Left lung (tissue), 10 donors: ENCODE measurements around the gene DNAAF5. TPM values are rescaled to one million over a fixed set of nuclear protein-coding genes. Genes with fewer than 3 reads are reported as not detected.

Experiments
- ATAC-seq: fragments of 200-7000 bp; cut with Tn5 transposase; one replicate; pipeline ENCODE4 v1.9.1; 2020; ENCODE audit warnings: moderate library complexity
- DNase-seq, 4 donors: peaks; one replicate each; pipeline ENCODE4 v3.0.0-alpha.2; 2013 to 2020
- H3K27ac ChIP-seq, 2 donors: fragments of 200-600 bp; sonication (generic) in 1 of 2; one replicate each; pipeline versions ENCODE4 v1.5.0 to v1.8.0; 2020 to 2021
- H3K27me3 ChIP-seq, 2 donors: fragments of 200-600 bp; sonication (generic) in 1 of 2; one replicate each; pipeline versions ENCODE4 v1.5.0 to v1.8.0; 2020 to 2021
- H3K36me3 ChIP-seq, 2 donors: fragments of 200-600 bp; sonication (generic) in 1 of 2; one replicate each; pipeline versions ENCODE4 v1.5.0 to v1.8.0; 2020 to 2021
- H3K4me1 ChIP-seq, 2 donors: fragments of 200-600 bp; one replicate each; pipeline ENCODE4 v1.8.0; 2021
- H3K4me3 ChIP-seq, 2 donors: fragments of 200-600 bp; sonication (generic) in 1 of 2; one replicate each; pipeline versions ENCODE4 v1.5.0 to v1.8.0; 2020 to 2021; ENCODE audit warnings: mild to moderate bottlenecking in 1 of 2
- H3K9me3 ChIP-seq, 2 donors: fragments of 200-600 bp; sonication (generic) in 1 of 2; one replicate each; pipeline versions ENCODE4 v1.5.0 to v1.8.0; 2020 to 2021
- intact Hi-C, 2 donors: fragments of 100-400 bp; cut with DNase I; formaldehyde crosslinking; loops; one replicate each; pipeline versions ENCODE4 v1.11.2 to v1.14.2; 2022
- polyA plus RNA-seq, 6 donors: library from polyadenylated mRNA; unstranded; fragments of 120-200 nt; gene quantifications; one replicate each; pipeline ENCODE4 v1.2.1, GENCODE V29; 2013; ENCODE audit not compliant: insufficient read length in 6 of 6
- total RNA-seq, 2 donors: library from RNA; stranded (reverse); fragmentation: NEBNext Ultra II Directional; extraction: Animal tissue kit (Norgen Biotek cat#: 25700); gene quantifications; one replicate each; pipeline ENCODE4 v1.2.1, GENCODE V29; 2021
- TF ChIP-seq, protein P1 (sequence below), 2 donors: fragments of 200-600 bp; sonication (generic) in 1 of 2; IDR thresholded peaks; one replicate each; pipeline versions ENCODE4 v1.5.0 to v1.8.0; 2021; ENCODE audit warnings: antibody characterized with exemption in 2 of 2
- donor health status: DM: no; HTN: yes; CAD: no.
- donor health status: DM: no; HTN: no; CAD: no.

Gene DNAAF5
- total and polyA plus RNA-seq, 8 donors, result 19.9 to 30.6 (median 26.2) TPM

DNA sequence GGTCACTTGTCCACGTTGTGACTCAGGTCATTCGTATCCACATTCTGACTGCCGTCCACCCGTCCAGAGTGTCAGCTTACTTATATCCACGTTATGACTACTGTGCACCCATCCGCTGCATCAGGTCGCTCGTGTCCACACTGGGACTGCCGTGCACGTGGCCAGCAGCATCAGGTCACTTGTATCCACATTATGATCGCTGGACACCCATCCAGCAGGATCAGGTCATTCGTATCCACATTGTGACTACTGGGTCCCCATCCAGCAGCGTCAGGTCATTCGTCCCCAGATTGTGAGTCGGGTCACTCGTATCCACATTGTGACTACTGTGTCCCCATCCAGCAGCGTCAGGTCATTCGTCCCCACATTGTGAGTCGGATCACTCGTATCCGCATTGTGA is 58.5 kb downstream of the DNAAF5 start:
- Histone ChIP-seq H3K27me3 (no peaks in the 10 kb centered on the region), H3K27ac (no peak overlapping the region), H3K4me3 (no peak overlapping the region), H3K36me3 (peaks cover 0 to 54% of the 10 kb centered on the region in 2 donors), H3K4me1 (no peaks in the 10 kb centered on the region), H3K9me3 (no peaks in the 10 kb centered on the region)
- ATAC-seq (no peak), DNase-seq (peak in 1 of 4 donors; percentile 51)
- intact Hi-C loops, result loop anchor here in 1 of 2 donors (5.0 kb wide), 1 partner anchor 87 kb away; no protein-coding TSS in a partner anchor
- TF ChIP-seq, protein P1, sequence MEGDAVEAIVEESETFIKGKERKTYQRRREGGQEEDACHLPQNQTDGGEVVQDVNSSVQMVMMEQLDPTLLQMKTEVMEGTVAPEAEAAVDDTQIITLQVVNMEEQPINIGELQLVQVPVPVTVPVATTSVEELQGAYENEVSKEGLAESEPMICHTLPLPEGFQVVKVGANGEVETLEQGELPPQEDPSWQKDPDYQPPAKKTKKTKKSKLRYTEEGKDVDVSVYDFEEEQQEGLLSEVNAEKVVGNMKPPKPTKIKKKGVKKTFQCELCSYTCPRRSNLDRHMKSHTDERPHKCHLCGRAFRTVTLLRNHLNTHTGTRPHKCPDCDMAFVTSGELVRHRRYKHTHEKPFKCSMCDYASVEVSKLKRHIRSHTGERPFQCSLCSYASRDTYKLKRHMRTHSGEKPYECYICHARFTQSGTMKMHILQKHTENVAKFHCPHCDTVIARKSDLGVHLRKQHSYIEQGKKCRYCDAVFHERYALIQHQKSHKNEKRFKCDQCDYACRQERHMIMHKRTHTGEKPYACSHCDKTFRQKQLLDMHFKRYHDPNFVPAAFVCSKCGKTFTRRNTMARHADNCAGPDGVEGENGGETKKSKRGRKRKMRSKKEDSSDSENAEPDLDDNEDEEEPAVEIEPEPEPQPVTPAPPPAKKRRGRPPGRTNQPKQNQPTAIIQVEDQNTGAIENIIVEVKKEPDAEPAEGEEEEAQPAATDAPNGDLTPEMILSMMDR (IDR thresholded peaks at IDR 0.05), result no peak

DNA sequence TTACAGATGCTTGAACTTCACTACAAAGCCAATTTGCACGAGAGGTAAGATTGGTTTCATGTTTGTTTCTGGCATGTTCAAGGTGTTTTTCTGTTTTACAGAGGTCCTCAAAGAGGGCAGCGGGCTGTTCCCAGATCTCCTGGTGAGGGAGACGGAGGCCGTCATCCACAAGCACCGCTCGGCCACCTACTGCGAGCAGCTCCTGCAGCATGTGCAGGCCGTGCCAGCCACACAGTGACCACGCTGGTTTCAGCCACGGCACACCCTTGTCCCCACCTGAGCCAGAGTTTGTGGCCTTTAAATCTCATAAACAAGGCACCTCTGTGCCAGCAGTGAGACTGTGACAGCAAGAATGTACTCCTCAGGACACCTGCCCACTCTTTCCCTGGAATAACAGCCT is 58.9 kb downstream of the DNAAF5 start:
- intact Hi-C loops, result loop anchor here in 1 of 2 donors (5.0 kb wide), 1 partner anchor 87 kb away; no protein-coding TSS in a partner anchor
- Histone ChIP-seq H3K27ac (no peak overlapping the region), H3K9me3 (no peaks in the 10 kb centered on the region), H3K4me3 (no peak overlapping the region), H3K27me3 (no peaks in the 10 kb centered on the region), H3K4me1 (no peaks in the 10 kb centered on the region), H3K36me3 (peaks cover 0 to 50% of the 10 kb centered on the region in 2 donors)
- DNase-seq, result peak in 1 of 4 donors; percentile 67
- no peak for ATAC-seq
- TF ChIP-seq, protein P1 (IDR thresholded peaks at IDR 0.05), result no peak

DNA sequence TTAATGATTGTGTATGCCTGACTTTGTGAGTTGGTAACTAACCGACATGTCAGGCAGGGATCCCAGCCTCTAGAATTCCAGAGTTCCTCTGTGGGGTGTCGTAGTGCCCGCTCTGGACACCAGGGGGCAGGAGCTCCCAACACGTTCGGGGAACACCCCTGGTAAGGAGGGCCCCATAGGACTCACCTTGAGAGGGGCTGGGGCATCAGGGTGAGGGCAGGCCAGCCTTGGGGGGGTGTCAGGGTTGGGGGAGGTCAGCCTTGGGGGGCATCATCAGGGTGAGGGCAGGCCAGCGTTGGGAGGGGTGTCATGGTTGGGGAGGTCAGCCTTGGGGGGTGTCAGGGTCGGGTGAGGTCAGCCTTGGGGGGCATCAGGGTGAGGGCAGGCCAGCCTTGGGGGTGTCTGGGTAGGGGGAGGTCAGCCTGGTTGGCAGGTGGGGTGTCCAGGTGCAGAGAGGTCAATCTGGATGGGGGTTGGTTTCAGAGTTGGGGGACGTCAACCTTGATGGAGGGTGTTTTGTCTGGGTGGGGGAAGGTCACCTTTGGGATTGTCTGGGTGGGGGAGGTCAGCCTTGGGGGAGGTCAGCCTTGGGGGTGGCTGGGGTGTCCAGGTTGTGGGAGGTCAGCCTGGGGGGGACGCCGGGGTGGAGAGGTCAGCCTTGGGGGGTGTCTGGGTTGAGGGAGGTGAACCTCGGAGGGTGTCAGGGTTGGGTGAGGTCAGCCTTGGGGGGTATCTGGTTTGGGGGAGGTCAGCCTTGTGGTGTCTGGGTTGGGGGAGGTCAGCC is 60.2 kb downstream of the DNAAF5 start:
- peak in 2 of 4 donors; percentile 64 to 83 for DNase-seq
- H3K4me3 ChIP-seq, result no peak overlapping the region
- intact Hi-C loops, result loop anchor here in 1 of 2 donors (5.0 kb wide), 1 partner anchor 86 kb away; no protein-coding TSS in a partner anchor
- no peaks in the 10 kb centered on the region for H3K4me1 ChIP-seq
- no peaks in the 10 kb centered on the region for H3K27me3 ChIP-seq
- peaks cover 0 to 41% of the 10 kb centered on the region in 2 donors for H3K36me3 ChIP-seq
- H3K9me3 ChIP-seq, result no peaks in the 10 kb centered on the region
- H3K27ac ChIP-seq, result no peak overlapping the region
- TF ChIP-seq, protein P1 (IDR thresholded peaks at IDR 0.05), result peak; percentile 67 to 72
- peak; percentile 96 for ATAC-seq

DNA sequence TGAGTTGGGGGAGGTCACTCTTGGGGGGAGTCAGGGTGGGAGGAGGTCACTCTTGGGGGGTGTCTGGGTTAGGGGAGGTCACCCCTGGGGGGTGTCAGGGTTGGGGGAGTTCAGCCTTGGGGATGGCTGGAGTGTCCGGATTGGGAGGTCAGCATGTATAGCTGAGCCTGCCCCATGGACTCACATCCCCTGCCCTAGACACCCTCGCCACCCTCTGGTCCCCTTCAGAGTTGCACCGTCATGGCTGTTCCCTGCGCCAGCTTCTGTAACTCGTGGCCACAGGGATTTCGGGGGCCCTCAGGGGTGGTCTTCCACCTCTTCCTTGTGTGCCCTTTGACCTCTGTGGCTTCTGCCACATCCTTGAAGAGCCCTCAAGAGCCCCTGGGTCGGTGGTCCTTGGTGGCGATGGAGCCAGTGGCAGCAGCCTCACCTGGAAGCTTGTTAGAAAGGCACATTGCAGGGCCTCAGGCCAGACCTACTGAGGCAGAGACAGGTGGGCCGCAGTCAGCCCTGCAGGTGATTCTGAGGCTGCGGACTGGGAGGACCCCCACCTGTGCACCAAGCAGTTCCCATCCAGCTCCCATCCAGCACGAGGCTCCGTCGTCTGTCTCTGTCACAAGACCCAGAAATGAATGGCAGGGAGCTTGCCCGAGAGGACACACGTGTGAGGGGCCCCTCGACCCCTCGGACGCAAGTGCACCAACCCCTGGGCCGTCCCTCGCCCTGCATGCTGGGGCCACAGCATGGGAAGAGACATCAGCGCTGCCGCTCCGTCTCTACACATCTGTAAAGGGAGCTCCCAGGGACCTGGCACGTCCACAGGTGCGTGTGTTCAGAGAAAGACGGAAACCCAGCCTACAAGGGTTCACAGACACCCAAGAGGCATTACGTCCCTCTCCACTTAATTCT is 61.1 kb downstream of the DNAAF5 start:
- peak in 1 of 4 donors; percentile 70 for DNase-seq
- Histone ChIP-seq H3K9me3 (no peaks in the 10 kb centered on the region), H3K36me3 (peaks cover 0 to 31% of the 10 kb centered on the region in 2 donors), H3K27me3 (no peaks in the 10 kb centered on the region), H3K4me3 (no peak overlapping the region), H3K27ac (no peak overlapping the region), H3K4me1 (no peaks in the 10 kb centered on the region)
- intact Hi-C loops, result loop anchor here in 1 of 2 donors (5.0 kb wide), 1 partner anchor 85 kb away; no protein-coding TSS in a partner anchor
- TF ChIP-seq, protein P1 (IDR thresholded peaks at IDR 0.05), result no peak
- ATAC-seq, result no peak
